K562 (cell line): ENCODE data around the gene ALCAM. TPM values are rescaled to one million over a fixed set of nuclear protein-coding genes. Genes with fewer than 3 reads are reported as not detected.

Source experiments
- MGA ChIP-seq: fragments of 450-650 bp; IDR thresholded peaks from 2 replicates; pipeline ENCODE4 v1.6.1; 2016; ENCODE audit warnings: mild to moderate bottlenecking, moderate library complexity
- NR2C2 ChIP-seq, 2 experiments: fragments of 200-800 bp in 1 of 2; sonication (Bioruptor generic) in 1 of 2; sonication (generic) in 1 of 2; formaldehyde crosslinking in 1 of 2; IDR thresholded peaks; 2 replicates each; pipeline versions ENCODE4 v1.6.1 to v1.8.0; 2016 to 2022; ENCODE audit warnings: mild to moderate bottlenecking in 1 of 2, missing compliant biosample characterization in 1 of 2, missing genetic modification characterization in 1 of 2, missing genetic modification reagents in 1 of 2
- ZNF239 ChIP-seq: fragments of 250-450 bp; sonication (Bioruptor Pico); IDR thresholded peaks from 2 replicates; pipeline ENCODE4 v1.4.0; 2020; ENCODE audit warnings: mild to moderate bottlenecking
- ZNF592 ChIP-seq: fragments of 450-650 bp; IDR thresholded peaks from 2 replicates; pipeline ENCODE4 v1.6.1; 2017; ENCODE audit warnings: antibody characterized with exemption, mild to moderate bottlenecking
- polyA plus RNA-seq, 8 experiments: library from polyadenylated mRNA; depleted of rRNA in 4 of 8; stranded (reverse) in 5 of 8; unstranded in 3 of 8; fragments of >200 nt; fragmentation: Nextera tagmentation in 2 of 8; fragmentation: Illumina TruSeq in 1 of 8; extraction: Ambion mirVana in 2 of 8; extraction: Trizol in 1 of 8; gene quantifications; 2 replicates each; pipeline versions ENCODE4 v1.2.1 to v1.2.3, GENCODE V29; 2011 to 2014; ENCODE audit warnings: inconsistent platforms in 1 of 8, missing spikeins in 1 of 8
- total RNA-seq, 7 experiments: library from RNA; depleted of rRNA in 6 of 7; stranded (reverse); fragments of >200 nt in 6 of 7; fragmentation: Illumina TruSeq in 2 of 7; extraction: Trizol in 2 of 7; gene quantifications; 2 replicates each; pipeline versions ENCODE4 v1.2.1 to v1.2.3, GENCODE V29; 2011 to 2021; ENCODE audit warnings: low replicate concordance in 1 of 7

The ALCAM gene
- total and polyA plus RNA-seq, 9 of the 15 experiments (the other 6 are each of a cell fraction or from before 2014, with no cell fraction given), result 0.03 to 0.98 (median 0.14) TPM; not detected in 1

- TF ChIP-seq MGA, result no peak
- TF ChIP-seq ZNF592, result no peak
- no peak for TF ChIP-seq ZNF239
- no peak for TF ChIP-seq NR2C2 (CRISPR knock-in tag; IDR thresholded peaks at IDR 0.05)
- TF ChIP-seq NR2C2 (tag; IDR thresholded peaks at IDR 0.05), result no peak
- TF ChIP-seq, all 486 proteins: peak for 0
Measured at GRCh38 chr3:105353485-105354161, 13.1 kb upstream of the ALCAM start (continued).
